Measurements from ENCODE around the gene SRBD1. TPM values are rescaled to one million over a fixed set of nuclear protein-coding genes. Genes with fewer than 3 reads are reported as not detected.
"Not testable (repeated sequence)": the region's sequence is repeated elsewhere in the genome, so short reads cannot be mapped to it uniquely, and the experiment has no call there.

Gene SRBD1
- total RNA-seq, 1 donor from 2014 or later = 11.2 TPM

GRCh38 chr2:45443012-45443411, 168.1 kb downstream of the SRBD1 start:
- intact Hi-C loops (cut with DNase I) = no loop called here
- no peak for DNase-seq (ENCODE audit: low spot score)

- no peak for DNase-seq (ENCODE audit: low spot score)
- intact Hi-C loops (cut with DNase I) = no loop called here
These were observed 169.0 kb downstream of the SRBD1 start for GRCh38 chr2:45442026-45442425.

- DNase-seq (ENCODE audit: low spot score) = no peak
- intact Hi-C loops (cut with DNase I) = no loop called here
These were observed 169.5 kb downstream of the SRBD1 start for GRCh38 chr2:45441571-45441970.

GRCh38 chr2:45439788-45440773, 171.0 kb downstream of the SRBD1 start:
- intact Hi-C loops (cut with DNase I) = no loop called here
- DNase-seq (ENCODE audit: low spot score) = no peak

- DNase-seq (ENCODE audit: low spot score) = no peak
- intact Hi-C loops (cut with DNase I) = no loop called here
These were observed 172.0 kb downstream of the SRBD1 start for GRCh38 chr2:45438872-45439665.

- intact Hi-C loops (cut with DNase I) = no loop called here
- DNase-seq (ENCODE audit: low spot score) = no peak
These were observed 174.6 kb downstream of the SRBD1 start for GRCh38 chr2:45436456-45436855.

GRCh38 chr2:45435316-45435715, 175.8 kb downstream of the SRBD1 start:
- intact Hi-C loops (cut with DNase I) = no loop called here

GRCh38 chr2:45433363-45433762, 177.7 kb downstream of the SRBD1 start:
- intact Hi-C loops (cut with DNase I) = no loop called here
- no peak for DNase-seq (ENCODE audit: low spot score)

More at GRCh38 chr2:45435316-45435715, 175.8 kb downstream of the SRBD1 start:
- DNase-seq (ENCODE audit: low spot score) = no peak

- DNase-seq (ENCODE audit: low spot score) = no peak
- intact Hi-C loops (cut with DNase I) = no loop called here
These were observed 178.7 kb downstream of the SRBD1 start for GRCh38 chr2:45432406-45432805.

GRCh38 chr2:45426025-45426424, 185.0 kb downstream of the SRBD1 start:
- intact Hi-C loops (cut with DNase I) = not testable (repeated sequence)

GRCh38 chr2:45422921-45423320, 188.1 kb downstream of the SRBD1 start:
- intact Hi-C loops (cut with DNase I) = no loop called here
- no peak for DNase-seq (ENCODE audit: low spot score)

More at GRCh38 chr2:45426025-45426424, 185.0 kb downstream of the SRBD1 start:
- not testable (repeated sequence) for DNase-seq (ENCODE audit: low spot score)

GRCh38 chr2:45418532-45418931, 192.5 kb downstream of the SRBD1 start:
- DNase-seq (ENCODE audit: low spot score) = no peak
- intact Hi-C loops (cut with DNase I) = no loop called here

GRCh38 chr2:45415534-45416123, 195.4 kb downstream of the SRBD1 start:
- DNase-seq (ENCODE audit: low spot score) = no peak
- intact Hi-C loops (cut with DNase I) = no loop called here

GRCh38 chr2:45412754-45413379, 198.2 kb downstream of the SRBD1 start:
- intact Hi-C loops (cut with DNase I) = no loop called here
- DNase-seq (ENCODE audit: low spot score) = no peak

- intact Hi-C loops (cut with DNase I) = no loop called here
- no peak for DNase-seq (ENCODE audit: low spot score)
These were observed 201.4 kb downstream of the SRBD1 start for GRCh38 chr2:45409677-45410076.

GRCh38 chr2:45406621-45407020, 204.4 kb downstream of the SRBD1 start:
- no peak for DNase-seq (ENCODE audit: low spot score)
- intact Hi-C loops (cut with DNase I) = no loop called here

GRCh38 chr2:45404807-45405297, 206.2 kb downstream of the SRBD1 start:
- intact Hi-C loops (cut with DNase I) = no loop called here
- DNase-seq (ENCODE audit: low spot score) = no peak

- intact Hi-C loops (cut with DNase I) = no loop called here
- no peak for DNase-seq (ENCODE audit: low spot score)
These were observed 208.0 kb downstream of the SRBD1 start for GRCh38 chr2:45403036-45403435.

GRCh38 chr2:45401431-45401922, 209.6 kb downstream of the SRBD1 start:
- no peak for DNase-seq (ENCODE audit: low spot score)
- intact Hi-C loops (cut with DNase I) = no loop called here
